Hematopoietic multipotent progenitor cell (in vitro differentiated cells): ENCODE measurements around the gene VSNL1. TPM values are rescaled to one million over a fixed set of nuclear protein-coding genes. Genes with fewer than 3 reads are reported as not detected.

ENCODE experiments used
- DNase-seq, 3 donors: peaks; one replicate each; pipeline ENCODE4 v3.0.0-alpha.2; 2011 to 2015; ENCODE audit warnings: low read depth in 2 of 3, low spot score in 2 of 3
- total RNA-seq: library from RNA; depleted of rRNA; stranded (reverse); fragments of >200 nt; gene quantifications from one replicate; pipeline ENCODE4 v1.2.3, GENCODE V29; 2012

Gene VSNL1
- not detected for total RNA-seq

GRCh38 chr2:17540093-17540812 is at the start of gene VSNL1:
VSNL1 (plus strand) TSS chr2:17540696; CDS start chr2:17592075, 51,379 bp downstream.
- DNase-seq: no peak

DNA sequence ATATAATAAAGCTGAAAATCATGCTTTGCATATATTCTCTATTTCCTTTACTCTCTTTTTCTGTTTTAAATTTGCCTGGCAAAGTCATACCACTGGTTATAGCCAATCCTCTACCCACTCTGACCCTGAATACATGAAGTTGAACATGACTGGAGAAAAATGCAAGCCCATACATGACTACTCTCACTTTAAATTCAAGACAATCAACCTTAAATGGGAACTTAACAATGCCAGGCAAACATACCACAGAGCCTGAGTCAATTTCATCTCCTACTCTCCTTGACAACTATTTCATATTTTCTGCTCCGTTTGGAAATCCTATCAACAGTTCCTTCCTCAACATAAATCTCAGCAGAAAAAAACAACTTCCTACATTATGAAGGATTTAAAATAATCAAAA is 44.9 kb upstream of the VSNL1 start:
- DNase-seq: no peak

DNA sequence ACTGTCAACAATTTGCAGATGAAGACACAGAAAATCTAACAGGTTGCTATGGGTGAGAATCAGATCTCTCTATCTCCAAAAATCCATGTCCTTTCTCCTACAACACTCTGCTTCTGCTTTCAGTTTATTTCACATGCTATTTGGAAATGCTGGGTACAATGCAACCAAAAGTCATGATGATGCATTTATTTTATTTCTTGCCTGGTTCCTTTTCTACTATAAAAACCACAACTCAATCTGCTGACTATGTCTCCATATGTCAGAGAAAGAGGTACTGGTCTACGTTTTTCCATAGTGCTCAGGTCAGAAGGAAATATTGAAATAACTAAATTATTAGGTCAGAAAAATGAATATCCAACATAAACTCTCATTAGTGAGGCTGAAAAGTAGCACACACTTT is 42.8 kb upstream of the VSNL1 start:
- no peak for DNase-seq

DNA sequence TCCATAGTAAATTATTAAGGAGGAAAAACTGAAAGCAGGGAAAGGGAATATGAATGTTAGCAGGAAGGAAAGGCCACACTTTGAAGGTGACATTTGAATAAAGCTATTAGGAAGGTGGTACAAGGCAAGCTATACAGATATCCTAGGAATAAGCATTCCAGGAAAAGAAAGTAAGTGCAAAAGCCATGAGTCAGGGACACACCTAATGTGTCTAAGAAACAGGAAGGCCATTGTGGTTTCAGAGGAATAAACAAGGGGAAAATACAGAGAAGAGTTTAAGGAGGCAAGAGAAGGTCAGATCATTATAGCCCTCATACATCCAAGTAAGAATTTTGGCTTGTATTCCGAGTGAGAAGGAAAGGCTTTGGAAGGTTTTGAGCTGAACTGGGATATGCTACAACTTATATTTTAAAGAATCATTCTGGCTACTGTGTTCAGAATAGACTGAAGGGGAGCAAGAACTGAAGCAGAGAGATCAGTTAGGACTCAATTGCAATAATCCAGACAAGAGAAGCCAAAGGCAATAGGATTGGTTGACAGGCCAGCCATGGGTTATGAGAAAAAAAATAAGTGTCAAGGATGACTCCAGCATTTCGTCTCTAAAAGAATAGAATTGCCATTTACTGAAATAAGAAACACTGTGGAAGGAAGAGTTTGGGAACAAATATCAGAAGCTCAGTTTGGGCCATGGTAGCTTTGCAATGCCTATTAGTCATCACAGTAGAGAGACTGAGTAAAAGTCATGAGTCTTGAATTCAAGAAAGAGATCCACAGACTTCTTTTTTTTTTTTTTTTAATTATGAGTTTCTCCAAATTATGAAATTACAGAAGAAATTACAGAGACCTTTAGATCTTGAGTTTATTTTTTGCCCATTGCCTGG is 33.5 kb upstream of the VSNL1 start:
- DNase-seq: no peak

DNA sequence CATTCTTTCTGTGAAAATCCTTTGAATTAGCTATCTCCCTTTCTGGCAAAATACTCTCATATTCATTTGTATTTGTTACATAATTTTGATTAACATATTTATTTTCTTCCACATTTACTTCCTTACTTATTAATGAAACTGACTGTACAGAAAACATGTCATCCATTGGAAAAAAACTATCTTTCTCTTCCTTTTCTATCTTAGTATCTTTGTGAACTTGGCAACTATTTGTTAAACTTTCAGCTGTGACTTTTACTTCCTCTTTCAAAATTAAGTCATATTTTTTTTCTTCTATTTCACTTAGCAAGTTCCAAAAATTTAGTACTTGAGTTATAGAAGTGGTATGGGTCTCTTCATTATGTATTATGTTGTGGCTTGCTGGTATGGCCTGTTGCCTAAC is 24.8 kb upstream of the VSNL1 start:
- DNase-seq: no peak

- DNase-seq: no peak
These were observed 22.9 kb upstream of the VSNL1 start for GRCh38 chr2:17517481-17518211.

DNA sequence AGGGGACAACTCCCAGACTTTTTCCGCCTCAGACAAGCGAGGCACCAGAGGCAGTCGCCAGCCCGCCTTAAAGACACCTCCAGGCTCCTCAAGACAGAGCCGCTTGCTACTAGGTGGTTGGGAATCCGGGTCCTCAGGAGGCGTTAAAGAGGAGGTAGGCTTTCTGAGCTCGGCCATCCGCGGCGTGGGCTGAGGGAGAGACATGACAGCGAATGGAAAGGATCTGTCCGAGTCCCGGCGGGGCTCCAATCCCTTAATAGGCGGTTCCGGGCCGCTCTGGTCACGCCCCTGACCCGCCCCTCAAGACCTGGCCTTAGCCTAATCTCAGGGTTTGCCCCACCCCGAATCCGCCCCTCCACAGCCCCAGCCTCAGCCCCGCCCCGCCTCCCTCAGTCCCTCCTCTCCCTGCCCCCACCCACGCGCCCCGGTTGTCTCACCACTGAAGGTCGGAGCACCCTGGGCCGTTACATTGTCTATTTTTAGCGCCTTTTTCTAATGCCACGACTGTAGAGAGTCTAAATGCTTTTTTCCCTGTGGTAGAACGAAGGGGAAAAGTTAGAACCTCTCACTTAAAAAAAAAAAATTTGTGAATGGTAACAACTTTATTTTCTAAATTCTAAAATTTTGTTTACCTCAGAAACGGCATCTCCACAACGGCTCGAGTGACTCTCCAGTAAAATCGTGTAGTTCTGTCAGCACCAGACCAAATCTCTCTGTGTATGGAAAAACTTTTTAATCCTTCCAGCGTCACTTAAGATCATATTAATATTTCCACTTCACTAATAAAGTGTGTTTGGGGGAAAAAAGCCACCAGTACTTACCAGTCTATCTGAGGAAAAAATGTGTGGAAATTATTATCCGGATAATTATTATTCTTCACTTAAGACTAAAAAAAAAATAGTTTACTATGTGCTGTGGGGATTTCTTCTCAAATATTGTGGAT is 22.0 kb upstream of the VSNL1 start, which contains the start of gene RAD51AP2:
Gene RAD51AP2, minus strand, starts transcription at position 229 of the 943 bp plus-strand sequence. Its CDS starts 25 bp downstream, at position 204.
- DNase-seq: peak in 2 of 3 donors; percentile 8 to 28

- DNase-seq: no peak
These were observed 21.0 kb upstream of the VSNL1 start for GRCh38 chr2:17519486-17519885.

DNA sequence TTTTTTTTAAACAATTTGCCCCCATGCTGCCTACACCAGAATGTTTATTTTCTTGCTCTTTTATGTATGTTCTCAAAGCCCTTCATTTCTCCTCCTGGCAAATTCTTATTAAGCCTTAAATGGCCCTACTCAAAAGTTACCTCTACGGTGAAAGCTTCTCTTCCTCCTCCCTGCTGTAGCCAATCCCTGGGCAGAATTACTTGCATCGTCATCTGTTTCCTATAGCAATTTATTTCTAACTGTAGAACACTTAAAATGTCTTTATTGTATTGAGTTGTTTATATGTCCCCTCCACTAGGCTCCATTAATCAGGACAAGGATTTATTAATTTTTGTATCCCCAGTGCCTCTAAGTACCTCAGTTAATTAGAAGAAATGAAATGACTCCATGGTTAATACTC is 19.7 kb upstream of the VSNL1 start:
- DNase-seq: peak in 1 of 3 donors; percentile 10

- DNase-seq: no peak
These were observed 18.9 kb upstream of the VSNL1 start for GRCh38 chr2:17521621-17522020.

GRCh38 chr2:17522303-17522702 is 18.2 kb upstream of the VSNL1 start:
- DNase-seq: no peak

- no peak for DNase-seq
These were observed 10.7 kb upstream of the VSNL1 start for GRCh38 chr2:17529771-17530170.

- DNase-seq: no peak
These were observed 7.0 kb upstream of the VSNL1 start for GRCh38 chr2:17533546-17533945.

DNA sequence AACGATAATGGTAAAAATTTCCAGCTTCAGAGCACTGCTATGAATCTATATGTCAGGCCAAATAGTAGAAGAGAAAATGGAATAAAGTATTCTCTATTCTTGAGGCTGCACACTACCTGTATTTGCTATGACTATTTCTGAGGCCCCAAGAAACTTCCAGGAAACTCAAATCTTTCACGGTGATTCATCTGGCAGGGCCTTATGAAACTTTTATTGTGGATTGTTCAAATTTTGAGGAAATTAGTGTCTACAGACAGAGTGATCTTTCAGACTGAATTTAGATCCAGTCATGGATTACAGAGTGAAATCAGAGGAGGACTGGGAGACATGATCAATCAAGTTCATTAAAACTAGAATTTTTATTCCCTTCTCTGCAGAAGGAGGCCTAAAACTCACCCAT is 4.1 kb upstream of the VSNL1 start:
- DNase-seq: no peak

- DNase-seq: peak in 1 of 3 donors; percentile 25
These were observed 2.3 kb upstream of the VSNL1 start for GRCh38 chr2:17538022-17538843.

GRCh38 chr2:17538844-17539554 is 1.5 kb upstream of the VSNL1 start:
- DNase-seq: peak in 2 of 3 donors; percentile 36 to 41

DNA sequence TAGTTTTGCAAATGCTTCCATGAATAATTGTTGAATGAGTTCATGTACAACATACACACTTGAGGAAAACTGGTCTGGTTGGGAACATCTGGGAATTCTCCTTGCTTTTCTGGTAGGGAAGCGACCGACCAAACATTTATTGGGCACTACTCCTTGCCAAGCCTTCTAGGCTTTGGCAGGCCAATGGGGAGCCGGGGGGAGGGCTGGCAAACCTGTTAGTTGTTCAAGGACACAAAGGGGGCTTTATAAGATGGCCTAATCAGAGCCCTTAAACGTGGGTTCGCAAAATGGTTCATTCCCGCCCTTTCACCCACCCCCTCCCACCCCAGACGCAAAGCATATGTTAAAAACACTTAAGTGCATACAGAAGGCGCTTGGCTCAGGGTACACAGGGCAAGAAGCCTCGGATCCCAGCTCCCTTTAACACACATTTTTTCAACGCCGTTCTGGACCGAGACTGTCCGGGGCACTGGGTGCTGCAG is 844 bp upstream of the VSNL1 start:
- DNase-seq: no peak

GRCh38 chr2:17540813-17541530 is 476 bp downstream of the VSNL1 start:
- DNase-seq: peak in 1 of 3 donors; percentile 30
